HG03060 (cell line): Measurements from ENCODE around the gene WLS.

Experiments used
- ATAC-seq: cut with Tn5 transposase; IDR thresholded peaks from one replicate; pipeline ENCODE4 v1.9.1; 2021; ENCODE audit warnings: low read depth, moderate number of reproducible peaks; ENCODE audit not compliant: unreplicated experiment

Gene WLS

DNA sequence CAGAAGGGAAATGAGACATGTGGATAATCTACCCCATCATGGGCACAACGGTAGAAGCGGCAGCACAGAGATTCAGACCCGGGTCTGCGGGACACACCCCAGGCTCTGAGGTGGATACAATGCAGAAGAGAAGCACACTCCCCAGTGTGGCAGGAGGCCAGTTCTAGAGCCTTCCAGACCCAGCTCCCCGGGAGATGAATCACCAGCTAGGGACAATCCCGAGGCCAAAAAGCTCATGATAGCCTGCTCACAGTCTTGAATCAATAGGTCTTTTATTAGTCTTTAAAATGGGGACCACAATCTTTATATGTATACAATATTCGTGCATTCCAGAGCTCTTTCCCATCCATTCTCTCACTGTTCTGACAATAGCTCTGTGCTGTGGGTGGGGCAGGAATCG, 124.6 kb downstream of the WLS start:
- ATAC-seq, result no peak

- ATAC-seq, result no peak
Observed at GRCh38 chr1:68103884-68104554, 128.3 kb downstream of the WLS start.

GRCh38 chr1:68103011-68103545, 129.2 kb downstream of the WLS start:
- no peak for ATAC-seq

GRCh38 chr1:68101829-68102228, 130.5 kb downstream of the WLS start:
- ATAC-seq, result no peak

DNA sequence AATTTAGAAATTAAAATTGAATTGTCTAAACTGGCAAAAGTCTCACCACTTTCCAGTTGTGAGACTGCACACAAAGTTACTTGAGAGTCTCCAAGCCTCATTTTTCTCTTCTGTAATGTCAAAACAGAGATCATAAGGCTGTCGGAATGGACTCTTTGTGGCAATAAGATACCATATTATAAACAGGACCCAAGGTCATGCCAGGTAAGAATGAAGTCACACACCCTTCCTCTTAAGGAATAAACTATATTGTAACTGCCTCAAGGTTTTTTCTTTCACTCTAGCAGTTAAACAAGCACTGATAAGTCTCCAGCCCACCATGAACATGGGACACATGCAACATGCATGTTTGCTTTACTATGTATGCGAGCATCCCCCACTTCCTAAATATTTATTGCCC, 131.8 kb downstream of the WLS start:
- no peak for ATAC-seq

- no peak for ATAC-seq
Observed at GRCh38 chr1:68093737-68094136, 138.6 kb downstream of the WLS start.

GRCh38 chr1:68087184-68087583, 145.1 kb downstream of the WLS start:
- ATAC-seq, result no peak

DNA sequence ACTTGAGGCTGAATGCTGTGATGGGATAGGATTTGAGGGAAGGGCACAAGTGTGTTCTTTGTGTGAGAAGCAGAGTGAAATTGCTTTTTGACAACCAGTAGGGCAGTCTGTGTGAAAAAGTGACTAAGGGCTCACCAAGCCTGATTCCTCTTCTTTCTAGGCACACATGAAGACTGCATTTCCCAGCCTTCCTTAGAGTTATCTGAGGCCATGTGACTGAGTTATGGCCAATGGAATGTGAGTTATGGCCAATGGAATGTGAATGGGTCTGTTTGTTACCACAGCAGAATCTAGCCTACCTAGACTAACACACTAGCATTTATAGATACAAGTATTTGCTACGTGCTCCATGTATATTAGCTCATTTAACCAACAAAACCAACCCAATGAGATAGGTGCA, 146.6 kb downstream of the WLS start:
- no peak for ATAC-seq

GRCh38 chr1:68083686-68084085, 148.6 kb downstream of the WLS start:
- no peak for ATAC-seq

DNA sequence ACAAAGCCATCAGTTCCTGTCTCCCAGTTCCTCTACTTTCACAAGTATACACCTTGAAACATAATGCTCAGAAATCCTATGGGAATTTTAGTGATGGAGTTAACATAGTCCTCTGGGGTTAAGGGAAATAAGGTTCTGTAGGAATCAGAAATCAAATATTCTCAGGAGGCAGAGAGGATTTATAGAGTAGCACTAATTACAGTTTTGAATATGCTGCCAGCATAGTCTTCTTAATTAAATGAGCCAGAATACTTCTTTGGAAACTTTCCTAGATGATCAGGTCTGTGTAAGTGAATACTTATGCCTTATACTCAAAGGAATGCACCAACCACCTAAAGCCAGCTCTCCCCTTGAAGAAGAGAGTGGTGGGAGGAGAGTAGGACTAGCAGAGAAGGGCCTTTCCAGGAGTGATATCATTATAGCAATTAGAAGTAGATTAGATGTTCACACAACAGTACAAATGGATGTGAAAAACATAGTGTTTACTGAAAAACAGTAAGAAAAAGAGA, 150.5 kb downstream of the WLS start:
- ATAC-seq, result no peak

GRCh38 chr1:68078647-68079046, 153.7 kb downstream of the WLS start:
- no peak for ATAC-seq
